HG03280 (cell line): ENCODE results near the gene RGS5.

Experiments used
- ATAC-seq: cut with Tn5 transposase; IDR thresholded peaks from one replicate; pipeline ENCODE4 v1.9.1; 2021; ENCODE audit warnings: mild to moderate bottlenecking, moderate library complexity; ENCODE audit not compliant: unreplicated experiment

RGS5 gene

GRCh38 chr1:163186862-163187261, 15.9 kb downstream of the RGS5 start:
- no peak for ATAC-seq

- ATAC-seq, result no peak
Observed at GRCh38 chr1:163182330-163182949, 20.3 kb downstream of the RGS5 start.

- ATAC-seq, result no peak
Observed at GRCh38 chr1:163178628-163179027, 24.1 kb downstream of the RGS5 start.

DNA sequence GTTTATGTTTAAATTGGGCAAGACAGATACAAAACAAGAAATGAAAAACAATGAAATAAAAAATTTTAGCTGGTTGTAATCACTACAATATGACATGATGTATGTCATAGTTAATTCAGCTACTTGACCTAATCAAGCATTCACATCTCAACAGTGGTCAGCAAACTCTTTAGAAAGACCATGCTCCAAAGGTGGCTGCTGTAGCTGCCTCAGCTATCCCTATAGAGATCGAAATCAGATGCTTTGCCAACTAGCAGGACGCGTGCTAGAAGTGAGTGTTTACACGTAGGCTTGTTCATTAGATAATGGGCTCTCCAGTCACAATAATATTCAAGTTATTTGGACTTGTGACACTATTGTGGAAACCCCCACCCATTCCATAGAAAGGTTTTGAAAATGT, 25.9 kb downstream of the RGS5 start:
- ATAC-seq, result no peak

GRCh38 chr1:163174524-163175437, 27.9 kb downstream of the RGS5 start:
- ATAC-seq, result peak; percentile 55

- ATAC-seq, result no peak
Observed at GRCh38 chr1:163173121-163173520, 29.6 kb downstream of the RGS5 start.

DNA sequence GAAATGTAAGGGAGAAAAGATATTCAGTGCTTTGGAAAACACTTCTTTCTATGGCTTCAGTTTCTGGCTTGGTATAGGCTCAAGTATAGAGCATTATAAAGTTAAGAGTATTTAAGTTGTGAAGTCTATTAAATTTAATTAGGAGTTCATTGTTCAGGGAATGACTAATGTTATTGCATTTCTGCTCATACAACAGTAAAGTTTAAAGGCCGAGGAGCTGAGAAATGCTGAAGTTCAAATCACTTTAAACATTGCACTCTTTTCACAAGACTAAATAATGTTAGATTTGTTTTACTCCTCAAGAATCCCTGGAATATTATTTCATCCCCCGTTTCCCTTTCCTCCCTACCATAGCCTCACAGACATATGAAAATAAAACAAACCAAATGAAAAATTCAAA, 30.1 kb downstream of the RGS5 start:
- ATAC-seq, result no peak

DNA sequence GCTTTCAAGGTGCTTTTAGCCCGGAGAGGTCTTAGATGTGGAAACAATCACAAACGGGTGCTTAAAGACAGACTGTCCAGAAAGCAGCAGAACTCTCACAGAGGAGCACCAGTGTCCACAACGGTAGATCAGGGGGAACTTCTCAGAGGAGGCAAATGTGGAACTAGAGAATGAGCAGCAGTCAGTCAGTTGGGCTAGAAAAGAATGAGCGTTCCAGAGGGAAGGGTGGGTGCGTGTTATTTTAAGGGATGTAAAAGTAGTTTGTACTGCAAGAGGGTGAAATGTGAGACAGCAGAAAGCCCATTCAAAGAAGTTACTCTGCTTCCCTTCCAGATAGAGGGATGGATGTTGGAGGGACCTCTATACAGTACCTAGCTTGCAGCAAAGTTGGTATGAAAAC, 30.9 kb downstream of the RGS5 start:
- no peak for ATAC-seq

- ATAC-seq, result no peak
Observed at GRCh38 chr1:163170975-163171676, 31.6 kb downstream of the RGS5 start.

DNA sequence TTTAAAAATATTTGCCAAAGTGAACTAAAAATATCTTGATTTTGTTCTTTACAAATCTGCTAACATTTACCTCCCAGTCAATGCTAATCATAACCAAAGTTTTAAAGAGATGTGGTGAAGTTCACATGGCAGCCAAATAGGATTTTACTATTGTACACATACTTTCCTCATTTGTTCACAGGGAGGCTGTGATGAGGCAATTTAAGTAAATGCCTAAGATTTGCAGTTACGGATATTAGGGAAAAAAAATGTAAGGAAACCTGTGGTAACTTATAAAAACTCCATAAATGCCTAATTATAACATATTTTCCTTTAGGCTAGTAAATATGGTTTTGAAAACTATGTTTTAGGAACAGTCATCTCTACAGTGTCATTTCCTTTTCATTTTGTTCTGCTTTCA, 32.4 kb downstream of the RGS5 start:
- ATAC-seq, result no peak

GRCh38 chr1:163169553-163169952, 33.2 kb downstream of the RGS5 start:
- ATAC-seq, result no peak

DNA sequence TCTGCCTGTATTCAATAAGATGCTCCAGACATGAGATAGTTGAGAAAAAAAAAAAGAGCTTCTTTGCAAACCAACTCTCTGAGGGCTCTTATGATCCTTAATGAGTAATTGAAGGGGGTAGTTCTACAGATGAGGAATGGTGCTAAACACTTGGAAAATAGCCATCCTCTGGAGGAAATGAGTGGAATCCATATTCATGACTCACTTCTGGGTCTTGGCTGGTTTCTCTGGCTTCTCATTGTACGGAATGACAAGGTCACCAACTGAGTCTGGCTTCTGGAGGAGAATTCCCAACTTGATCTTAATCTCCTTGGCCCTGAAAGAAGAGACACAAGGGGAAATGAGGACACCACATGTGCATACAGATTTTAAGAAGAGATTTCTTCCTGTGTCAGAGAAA, 34.7 kb downstream of the RGS5 start:
- no peak for ATAC-seq

- ATAC-seq, result no peak
Observed at GRCh38 chr1:163166886-163167555, 35.7 kb downstream of the RGS5 start.

DNA sequence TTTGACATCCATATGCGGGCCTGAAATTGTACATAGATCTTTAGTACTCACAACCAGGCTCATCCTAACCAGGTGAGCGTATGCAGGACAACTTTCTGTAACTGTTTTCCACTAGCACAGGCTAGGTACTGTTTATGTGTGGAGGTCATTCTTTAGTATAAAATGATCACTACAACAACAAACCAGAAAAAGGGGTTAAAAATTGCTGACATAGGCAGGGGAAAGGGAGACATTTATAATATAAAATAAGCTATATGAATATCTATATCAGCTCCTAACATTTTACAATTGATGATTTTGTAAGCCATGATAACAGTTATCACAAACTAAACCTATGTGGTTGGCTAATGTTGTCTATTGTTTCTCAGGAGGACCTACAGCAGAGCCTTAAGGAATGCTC, 37.6 kb downstream of the RGS5 start:
- no peak for ATAC-seq

DNA sequence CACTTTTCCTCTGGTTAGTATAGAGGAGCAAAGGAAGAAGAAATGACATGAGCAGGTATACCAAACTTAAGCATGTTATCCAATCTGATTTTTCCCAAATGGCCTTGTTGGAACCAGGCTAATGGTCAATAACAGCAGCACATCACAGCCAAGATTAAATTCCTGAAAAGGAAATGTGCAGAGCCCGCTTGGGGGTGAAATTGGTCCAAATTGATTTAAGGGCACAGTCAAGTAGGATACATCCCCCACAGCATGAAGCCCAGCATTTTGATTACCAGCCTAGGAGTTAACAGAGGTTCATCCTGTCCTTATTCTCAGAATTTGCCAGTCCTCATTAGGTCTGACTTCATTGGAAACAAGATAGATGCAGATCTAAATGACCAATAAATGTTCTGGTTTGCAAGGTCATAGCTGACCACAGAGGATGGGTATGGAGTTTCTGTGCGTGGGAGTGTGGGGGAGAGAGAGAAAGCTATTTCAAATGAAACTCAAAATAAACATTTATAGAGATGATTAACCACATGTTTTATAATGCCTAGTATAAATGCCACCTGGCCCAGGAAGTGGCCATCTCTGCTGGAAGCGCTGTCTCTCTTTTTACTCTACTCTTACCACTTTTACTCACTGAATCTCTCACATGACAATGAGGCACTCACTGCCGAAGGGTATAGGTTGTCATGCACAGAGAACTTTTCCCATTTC, 38.7 kb downstream of the RGS5 start:
- no peak for ATAC-seq

- no peak for ATAC-seq
Observed at GRCh38 chr1:163163163-163163562, 39.6 kb downstream of the RGS5 start.

- ATAC-seq, result no peak
Observed at GRCh38 chr1:163162381-163162914, 40.3 kb downstream of the RGS5 start.

- ATAC-seq, result no peak
Observed at GRCh38 chr1:163161841-163162240, 40.9 kb downstream of the RGS5 start.

- ATAC-seq, result no peak
Observed at GRCh38 chr1:163161337-163161736, 41.4 kb downstream of the RGS5 start.

- no peak for ATAC-seq
Observed at GRCh38 chr1:163155606-163156005, 47.1 kb downstream of the RGS5 start.
